Left lung (tissue), 10 donors: ENCODE measurements around the gene DSG1. TPM values are rescaled to one million over a fixed set of nuclear protein-coding genes. Genes with fewer than 3 reads are reported as not detected.

Experiments used
- ATAC-seq: fragments of 200-7000 bp; cut with Tn5 transposase; one replicate; pipeline ENCODE4 v1.9.1; 2020; ENCODE audit warnings: moderate library complexity
- DNase-seq, 4 donors: peaks; one replicate each; pipeline ENCODE4 v3.0.0-alpha.2; 2013 to 2020
- H3K27ac ChIP-seq, 2 donors: fragments of 200-600 bp; sonication (generic) in 1 of 2; one replicate each; pipeline versions ENCODE4 v1.5.0 to v1.8.0; 2020 to 2021
- H3K27me3 ChIP-seq, 2 donors: fragments of 200-600 bp; sonication (generic) in 1 of 2; one replicate each; pipeline versions ENCODE4 v1.5.0 to v1.8.0; 2020 to 2021
- H3K36me3 ChIP-seq, 2 donors: fragments of 200-600 bp; sonication (generic) in 1 of 2; one replicate each; pipeline versions ENCODE4 v1.5.0 to v1.8.0; 2020 to 2021
- H3K4me1 ChIP-seq, 2 donors: fragments of 200-600 bp; one replicate each; pipeline ENCODE4 v1.8.0; 2021
- H3K4me3 ChIP-seq, 2 donors: fragments of 200-600 bp; sonication (generic) in 1 of 2; one replicate each; pipeline versions ENCODE4 v1.5.0 to v1.8.0; 2020 to 2021; ENCODE audit warnings: mild to moderate bottlenecking in 1 of 2
- H3K9me3 ChIP-seq, 2 donors: fragments of 200-600 bp; sonication (generic) in 1 of 2; one replicate each; pipeline versions ENCODE4 v1.5.0 to v1.8.0; 2020 to 2021
- intact Hi-C, 2 donors: fragments of 100-400 bp; cut with DNase I; formaldehyde crosslinking; loops; one replicate each; pipeline versions ENCODE4 v1.11.2 to v1.14.2; 2022
- polyA plus RNA-seq, 6 donors: library from polyadenylated mRNA; unstranded; fragments of 120-200 nt; gene quantifications; one replicate each; pipeline ENCODE4 v1.2.1, GENCODE V29; 2013; ENCODE audit not compliant: insufficient read length in 6 of 6
- total RNA-seq, 2 donors: library from RNA; stranded (reverse); fragmentation: NEBNext Ultra II Directional; extraction: Animal tissue kit (Norgen Biotek cat#: 25700); gene quantifications; one replicate each; pipeline ENCODE4 v1.2.1, GENCODE V29; 2021
- TF ChIP-seq, protein P1 (sequence below), 2 donors: fragments of 200-600 bp; sonication (generic) in 1 of 2; IDR thresholded peaks; one replicate each; pipeline versions ENCODE4 v1.5.0 to v1.8.0; 2021; ENCODE audit warnings: antibody characterized with exemption in 2 of 2
- donor health status: DM: no; HTN: yes; CAD: no.
- donor health status: DM: no; HTN: no; CAD: no.

The DSG1 gene
- total and polyA plus RNA-seq, 8 donors, result not detected

DNA sequence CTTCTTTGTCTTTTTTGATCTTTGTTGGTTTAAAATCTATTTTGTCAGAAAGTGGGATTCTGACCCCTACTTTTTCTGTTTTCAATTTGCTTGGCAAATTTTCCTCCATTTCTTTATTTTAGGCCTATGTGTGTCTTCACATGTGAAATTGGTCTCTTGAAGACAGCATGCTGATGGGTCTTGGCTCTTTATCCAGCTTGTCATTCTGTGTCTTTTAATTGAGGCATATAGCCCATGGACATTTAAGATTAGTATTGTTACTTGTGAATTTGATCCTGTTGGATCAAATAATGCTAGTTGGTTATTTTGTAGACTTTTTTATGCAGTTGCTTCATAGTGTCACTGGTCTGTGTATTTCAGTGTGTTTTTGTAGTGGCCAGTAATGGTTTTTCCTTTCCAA, 26.3 kb upstream of the DSG1 start:
- intact Hi-C loops, result no loop called here
- no peaks in the 10 kb centered on the region for H3K36me3 ChIP-seq

DNA sequence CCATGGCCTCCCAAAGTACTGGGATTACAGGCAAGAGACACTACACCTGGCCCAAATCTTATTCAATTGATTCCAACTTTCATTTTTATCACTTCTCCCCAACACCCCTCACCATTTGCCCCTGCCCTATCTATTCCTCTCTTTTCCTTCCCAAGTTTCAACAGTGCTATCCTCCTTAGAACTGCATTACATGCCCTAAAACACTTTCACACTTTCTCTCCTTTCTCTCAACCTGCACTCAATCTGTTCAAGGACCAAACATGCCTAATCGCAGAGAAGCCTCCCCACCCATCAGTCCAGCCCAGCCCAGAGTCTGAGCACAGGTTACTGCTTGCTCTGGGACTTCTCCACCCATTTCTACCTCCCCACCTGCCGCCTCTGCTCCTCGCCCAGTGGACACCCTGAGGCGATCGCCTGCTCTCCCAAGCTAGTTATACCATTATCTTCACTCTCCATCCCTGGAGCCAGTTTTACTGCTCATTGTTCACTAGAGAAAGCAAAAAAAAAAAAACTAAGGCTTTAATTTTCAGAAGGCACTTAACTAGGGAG, 23.7 kb upstream of the DSG1 start:
- intact Hi-C loops, result no loop called here
- no peaks in the 10 kb centered on the region for H3K4me1 ChIP-seq
- TF ChIP-seq, protein P1, sequence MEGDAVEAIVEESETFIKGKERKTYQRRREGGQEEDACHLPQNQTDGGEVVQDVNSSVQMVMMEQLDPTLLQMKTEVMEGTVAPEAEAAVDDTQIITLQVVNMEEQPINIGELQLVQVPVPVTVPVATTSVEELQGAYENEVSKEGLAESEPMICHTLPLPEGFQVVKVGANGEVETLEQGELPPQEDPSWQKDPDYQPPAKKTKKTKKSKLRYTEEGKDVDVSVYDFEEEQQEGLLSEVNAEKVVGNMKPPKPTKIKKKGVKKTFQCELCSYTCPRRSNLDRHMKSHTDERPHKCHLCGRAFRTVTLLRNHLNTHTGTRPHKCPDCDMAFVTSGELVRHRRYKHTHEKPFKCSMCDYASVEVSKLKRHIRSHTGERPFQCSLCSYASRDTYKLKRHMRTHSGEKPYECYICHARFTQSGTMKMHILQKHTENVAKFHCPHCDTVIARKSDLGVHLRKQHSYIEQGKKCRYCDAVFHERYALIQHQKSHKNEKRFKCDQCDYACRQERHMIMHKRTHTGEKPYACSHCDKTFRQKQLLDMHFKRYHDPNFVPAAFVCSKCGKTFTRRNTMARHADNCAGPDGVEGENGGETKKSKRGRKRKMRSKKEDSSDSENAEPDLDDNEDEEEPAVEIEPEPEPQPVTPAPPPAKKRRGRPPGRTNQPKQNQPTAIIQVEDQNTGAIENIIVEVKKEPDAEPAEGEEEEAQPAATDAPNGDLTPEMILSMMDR (IDR thresholded peaks at IDR 0.05), result no peak
- no peaks in the 10 kb centered on the region for H3K36me3 ChIP-seq
- no peaks in the 10 kb centered on the region for H3K27me3 ChIP-seq
- H3K4me3 ChIP-seq, result no peak overlapping the region
- peak in 1 of 4 donors; percentile 30 for DNase-seq
- peaks cover 0 to 25% of the 10 kb centered on the region in 2 donors for H3K9me3 ChIP-seq
- no peak overlapping the region for H3K27ac ChIP-seq
- no peak for ATAC-seq

More for the DNA sequence above, 26.3 kb upstream of the DSG1 start:
- ATAC-seq, result no peak
- Histone ChIP-seq H3K4me1 (no peaks in the 10 kb centered on the region), H3K9me3 (peaks cover 0 to 25% of the 10 kb centered on the region in 2 donors), H3K27ac (no peak overlapping the region), H3K27me3 (no peaks in the 10 kb centered on the region), H3K4me3 (no peak overlapping the region)
- no peak for DNase-seq
- TF ChIP-seq, protein P1 (IDR thresholded peaks at IDR 0.05), result no peak

DNA sequence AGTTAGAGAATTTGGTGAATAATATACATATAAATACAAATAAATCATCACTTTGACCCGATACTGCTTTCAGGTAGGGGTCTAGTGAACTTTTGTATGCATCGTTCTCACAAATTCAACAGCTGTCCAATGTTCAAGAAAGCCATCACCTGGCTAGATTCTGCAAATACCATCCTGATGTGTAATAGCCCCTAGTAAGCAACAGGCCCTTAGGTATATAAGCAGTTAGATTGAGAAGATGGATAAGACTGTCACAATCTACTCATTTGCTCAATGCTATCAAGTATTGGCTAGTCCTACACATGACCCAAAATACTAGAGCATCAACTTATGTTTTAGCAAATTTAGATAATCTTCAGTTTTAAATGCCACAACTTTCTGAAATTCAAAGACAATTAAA, 20.7 kb upstream of the DSG1 start:
- ATAC-seq (no peak), DNase-seq (no peak)
- TF ChIP-seq, protein P1 (IDR thresholded peaks at IDR 0.05), result no peak
- no peak overlapping the region for H3K4me3 ChIP-seq
- H3K4me1 ChIP-seq, result no peaks in the 10 kb centered on the region
- peaks cover 0 to 4% of the 10 kb centered on the region in 2 donors for H3K9me3 ChIP-seq
- H3K27me3 ChIP-seq, result no peaks in the 10 kb centered on the region
- H3K27ac ChIP-seq, result no peak overlapping the region
- no peaks in the 10 kb centered on the region for H3K36me3 ChIP-seq
- intact Hi-C loops, result no loop called here

DNA sequence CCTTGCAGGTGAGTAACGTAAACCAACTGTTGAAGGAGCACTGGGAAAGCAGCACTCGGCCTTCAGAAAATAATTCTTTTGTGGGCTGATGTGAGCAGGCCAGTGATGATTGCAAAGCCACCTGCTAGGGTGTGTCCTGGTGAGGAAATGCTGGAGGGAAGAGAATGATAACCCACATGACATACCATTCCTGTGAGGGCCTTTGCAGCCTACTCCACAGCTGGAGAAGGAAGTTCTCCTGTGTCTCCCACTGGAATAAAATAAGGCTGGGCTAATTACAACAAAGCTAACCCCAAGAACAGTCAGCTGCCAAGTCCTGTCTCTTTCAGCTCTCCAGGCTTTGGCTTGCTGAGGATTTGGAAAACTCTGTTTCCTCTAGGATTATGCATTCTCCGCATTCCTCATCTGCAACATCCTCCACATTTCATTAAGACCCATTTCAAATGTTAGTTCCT, 16.7 kb upstream of the DSG1 start:
- Histone ChIP-seq H3K4me3 (no peak overlapping the region), H3K9me3 (no peaks in the 10 kb centered on the region), H3K27ac (no peak overlapping the region), H3K27me3 (no peaks in the 10 kb centered on the region), H3K36me3 (no peaks in the 10 kb centered on the region), H3K4me1 (no peaks in the 10 kb centered on the region)
- TF ChIP-seq, protein P1 (IDR thresholded peaks at IDR 0.05), result no peak
- DNase-seq (no peak), ATAC-seq (no peak)
- intact Hi-C loops, result loop anchor here in 1 of 2 donors (10.0 kb wide), 1 partner anchor 204 kb away; no protein-coding TSS in a partner anchor

DNA sequence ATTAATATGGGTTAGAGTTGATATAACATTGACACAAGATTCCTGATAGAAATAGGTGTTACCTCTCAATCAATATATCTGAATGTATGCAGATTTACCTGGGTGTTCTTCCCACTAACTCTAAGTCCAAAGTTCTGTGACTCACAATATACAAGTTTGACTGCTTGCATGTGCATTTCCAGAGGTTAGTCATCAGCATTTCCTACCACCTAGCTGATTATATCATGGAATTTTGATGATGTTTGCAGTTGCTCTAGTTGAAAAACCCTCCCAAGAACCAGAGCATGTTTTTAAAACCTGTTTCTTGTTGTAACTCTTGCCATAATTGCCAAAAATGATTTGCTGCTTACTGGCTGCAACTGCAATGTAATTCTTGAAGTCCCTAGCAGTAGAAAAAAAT, 15.0 kb upstream of the DSG1 start:
- intact Hi-C loops, result loop anchor here in 1 of 2 donors (10.0 kb wide), 1 partner anchor 202 kb away; no protein-coding TSS in a partner anchor
- Histone ChIP-seq H3K36me3 (no peaks in the 10 kb centered on the region), H3K4me1 (no peaks in the 10 kb centered on the region), H3K27ac (no peak overlapping the region), H3K9me3 (no peaks in the 10 kb centered on the region), H3K4me3 (no peak overlapping the region), H3K27me3 (no peaks in the 10 kb centered on the region)
- TF ChIP-seq, protein P1 (IDR thresholded peaks at IDR 0.05), result no peak
- ATAC-seq (no peak), DNase-seq (no peak)
